Osteocyte (in vitro differentiated cells): ENCODE measurements around the gene KRTAP4-2. TPM values are rescaled to one million over a fixed set of nuclear protein-coding genes. Genes with fewer than 3 reads are reported as not detected.

ENCODE experiments used
- DNase-seq: peaks from one replicate; pipeline ENCODE4 v3.0.0; 2021; ENCODE audit warnings: mixed read lengths; ENCODE audit not compliant: unreplicated experiment; ENCODE audit errors: extremely low spot score
- H3K27ac Mint-ChIP-seq: one replicate; pipeline ENCODE4 v1.8.0; 2021; ENCODE audit warnings: mild to moderate bottlenecking, mixed read lengths; ENCODE audit not compliant: unreplicated experiment
- H3K27me3 Mint-ChIP-seq: one replicate; pipeline ENCODE4 v1.8.0; 2021; ENCODE audit warnings: mixed read lengths; ENCODE audit not compliant: unreplicated experiment
- H3K36me3 Mint-ChIP-seq: one replicate; pipeline ENCODE4 v1.8.0; 2021; ENCODE audit warnings: mixed read lengths; ENCODE audit not compliant: unreplicated experiment
- H3K4me1 Mint-ChIP-seq: one replicate; pipeline ENCODE4 v1.8.0; 2021; ENCODE audit warnings: mixed read lengths; ENCODE audit not compliant: unreplicated experiment
- H3K4me3 Mint-ChIP-seq: one replicate; pipeline ENCODE4 v1.8.0; 2021; ENCODE audit warnings: mild to moderate bottlenecking, moderate library complexity, mixed read lengths; ENCODE audit not compliant: unreplicated experiment
- H3K9me3 Mint-ChIP-seq: one replicate; pipeline ENCODE4 v1.8.0; 2021; ENCODE audit warnings: mixed read lengths; ENCODE audit not compliant: unreplicated experiment
- CTCF ChIP-seq: fragments of 200-600 bp; sonication (generic); IDR thresholded peaks from 2 replicates; pipeline ENCODE4 v1.5.0; 2021; ENCODE audit warnings: antibody characterized with exemption, mild to moderate bottlenecking, moderate library complexity
- total RNA-seq: library from RNA; stranded (reverse); gene quantifications from 2 replicates; pipeline ENCODE4 v1.2.1, GENCODE V29; 2021

The KRTAP4-2 gene
- total RNA-seq, 1 donor from 2014 or later, result not detected

DNA sequence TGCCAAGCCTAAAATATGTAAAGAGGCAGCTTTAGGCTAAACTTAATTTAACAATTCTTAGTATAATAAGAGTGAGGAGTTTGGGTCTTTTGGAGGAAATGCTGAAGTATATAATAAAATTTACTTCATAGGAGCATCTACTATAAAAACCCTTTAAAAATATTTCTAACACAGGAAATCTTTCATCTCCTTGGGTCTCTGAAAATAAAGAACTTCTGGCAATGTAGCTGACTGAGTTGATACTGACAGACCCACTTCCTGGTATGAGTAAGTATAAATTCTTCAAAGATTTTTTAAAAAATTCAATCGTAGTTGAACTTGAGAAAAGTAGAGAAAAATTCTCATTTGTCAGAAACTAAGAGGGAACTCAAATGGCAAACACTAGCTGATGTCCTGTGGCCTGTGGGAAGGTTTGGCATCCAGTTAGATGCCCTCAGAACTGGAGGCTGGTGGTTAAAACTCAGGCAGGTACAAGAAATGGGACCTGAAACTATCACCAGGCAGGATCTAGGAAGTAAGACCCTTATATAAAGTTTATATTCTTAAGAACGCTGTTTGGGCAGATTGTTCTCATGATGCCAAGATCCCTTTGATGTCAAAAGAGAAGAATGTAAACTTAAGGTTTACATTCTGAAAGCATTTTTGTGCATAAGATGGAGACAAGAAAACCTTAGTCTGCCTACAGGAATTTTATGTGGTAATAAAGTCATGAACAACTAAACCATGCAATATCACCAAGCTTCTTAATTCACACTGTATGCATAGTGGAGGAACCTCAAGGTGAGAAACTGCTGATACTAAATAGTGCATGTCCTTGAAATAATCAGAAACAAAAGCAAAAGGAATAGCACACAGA is 43.9 kb downstream of the KRTAP4-2 start:
- no peak for DNase-seq
- Mint-ChIP-seq H3K9me3 (peaks cover 14% of the 10 kb centered on the region), H3K36me3 (peaks cover 5% of the 10 kb centered on the region), H3K27me3 (no peaks in the 10 kb centered on the region), H3K27ac (no peak overlapping the region), H3K4me3 (no peak overlapping the region), H3K4me1 (peaks cover 7% of the 10 kb centered on the region)
- no peak for TF ChIP-seq CTCF

DNA sequence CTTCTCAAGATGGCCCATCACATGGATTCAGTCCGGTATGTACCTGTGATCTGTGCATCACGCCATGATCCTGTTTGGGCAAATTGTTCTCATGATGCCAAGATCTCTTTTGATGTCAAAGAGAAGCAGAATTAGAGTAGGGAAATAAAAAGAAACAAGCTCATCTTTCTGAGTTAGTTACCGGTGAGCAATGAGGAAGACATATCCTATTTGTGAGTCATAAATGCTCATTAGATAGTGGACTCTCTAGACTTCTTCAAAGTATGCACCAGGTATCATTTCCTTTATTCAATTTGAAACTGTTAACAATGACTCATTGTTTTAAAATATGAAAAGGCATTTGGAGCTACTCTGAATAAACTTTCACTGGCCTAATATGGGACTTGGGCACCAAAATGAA is 46.0 kb downstream of the KRTAP4-2 start:
- H3K27me3 Mint-ChIP-seq, result no peaks in the 10 kb centered on the region
- no peak overlapping the region for H3K27ac Mint-ChIP-seq
- H3K4me1 Mint-ChIP-seq, result peaks cover 7% of the 10 kb centered on the region

More for the DNA sequence above, 46.0 kb downstream of the KRTAP4-2 start:
- no peak for DNase-seq
- TF ChIP-seq CTCF, result no peak
- peaks cover 10% of the 10 kb centered on the region for H3K9me3 Mint-ChIP-seq
- no peaks in the 10 kb centered on the region for H3K36me3 Mint-ChIP-seq
- no peak overlapping the region for H3K4me3 Mint-ChIP-seq

Other genes starting within 250 kb of the KRTAP4-2 start
- gene KRT23, start 240.6 kb downstream of the KRTAP4-2 start, total RNA-seq, result not detected in 2 replicates
- gene KRT39, start 211.3 kb downstream of the KRTAP4-2 start, total RNA-seq, result not detected in 2 replicates
- gene KRT40, start 193.9 kb downstream of the KRTAP4-2 start, total RNA-seq, result not detected in 2 replicates
- gene KRTAP3-3, start 184.1 kb downstream of the KRTAP4-2 start, total RNA-seq, result not detected in 2 replicates
- gene KRTAP3-2, start 178.3 kb downstream of the KRTAP4-2 start, total RNA-seq, result not detected in 2 replicates
- not detected in 2 replicates for gene KRTAP3-1, start 169.1 kb downstream of the KRTAP4-2 start, total RNA-seq
- not detected in 2 replicates for gene KRTAP1-5, start 151.0 kb downstream of the KRTAP4-2 start, total RNA-seq
- not detected in 2 replicates for gene KRTAP1-4, start 148.0 kb downstream of the KRTAP4-2 start, total RNA-seq
- not detected in 2 replicates for gene KRTAP1-3, start 143.3 kb downstream of the KRTAP4-2 start, total RNA-seq
- gene KRTAP1-1, start 136.8 kb downstream of the KRTAP4-2 start, total RNA-seq, result not detected in 2 replicates
- gene KRTAP2-1, start 130.9 kb downstream of the KRTAP4-2 start, total RNA-seq, result not detected in 2 replicates
- not detected in 2 replicates for gene KRTAP2-2, start 123.0 kb downstream of the KRTAP4-2 start, total RNA-seq
- gene KRTAP2-3, start 118.1 kb downstream of the KRTAP4-2 start, total RNA-seq, result not detected in 2 replicates
- not detected in 2 replicates for gene KRTAP2-4, start 112.3 kb downstream of the KRTAP4-2 start, total RNA-seq
- not detected in 2 replicates for gene KRTAP4-7, start 94.1 kb downstream of the KRTAP4-2 start, total RNA-seq
- not detected in 2 replicates for gene KRTAP4-8, start 80.1 kb downstream of the KRTAP4-2 start, total RNA-seq
- not detected in 2 replicates for gene KRTAP4-16, start 76.0 kb downstream of the KRTAP4-2 start, total RNA-seq
- not detected in 2 replicates for gene KRTAP4-9, start 72.8 kb downstream of the KRTAP4-2 start, total RNA-seq
- gene KRTAP4-11, start 59.8 kb downstream of the KRTAP4-2 start, total RNA-seq, result not detected in 2 replicates
- not detected in 2 replicates for gene KRTAP4-12, start 54.0 kb downstream of the KRTAP4-2 start, total RNA-seq
- gene KRTAP4-6, start 37.7 kb downstream of the KRTAP4-2 start, total RNA-seq, result not detected in 2 replicates
- gene KRTAP4-5, start 28.4 kb downstream of the KRTAP4-2 start, total RNA-seq, result not detected in 2 replicates
- not detected in 2 replicates for gene KRTAP4-4, start 17.5 kb downstream of the KRTAP4-2 start, total RNA-seq
- not detected in 2 replicates for gene KRTAP4-3, start 10.0 kb downstream of the KRTAP4-2 start, total RNA-seq
- not detected in 2 replicates for gene KRTAP4-1, start 6.7 kb upstream of the KRTAP4-2 start, total RNA-seq
- gene KRTAP9-1, start 11.7 kb upstream of the KRTAP4-2 start, total RNA-seq, result not detected in 2 replicates
- not detected in 2 replicates for gene KRTAP9-2, start 48.4 kb upstream of the KRTAP4-2 start, total RNA-seq
- gene KRTAP9-3, start 54.2 kb upstream of the KRTAP4-2 start, total RNA-seq, result not detected in 2 replicates
- not detected in 2 replicates for gene KRTAP9-8, start 59.8 kb upstream of the KRTAP4-2 start, total RNA-seq
- gene KRTAP9-4, start 71.5 kb upstream of the KRTAP4-2 start, total RNA-seq, result not detected in 2 replicates
- gene KRTAP9-9, start 77.2 kb upstream of the KRTAP4-2 start, total RNA-seq, result not detected in 2 replicates
- gene KRTAP9-6, start 87.2 kb upstream of the KRTAP4-2 start, total RNA-seq, result not detected in 2 replicates
- gene KRTAP9-7, start 97.5 kb upstream of the KRTAP4-2 start, total RNA-seq, result not detected in 2 replicates
- not detected in 2 replicates for gene KRTAP29-1, start 124.6 kb upstream of the KRTAP4-2 start, total RNA-seq
- not detected in 2 replicates for gene KRTAP16-1, start 131.1 kb upstream of the KRTAP4-2 start, total RNA-seq
- not detected in 2 replicates for gene KRTAP17-1, start 137.5 kb upstream of the KRTAP4-2 start, total RNA-seq
- not detected in 2 replicates for gene KRT33A, start 172.6 kb upstream of the KRTAP4-2 start, total RNA-seq
- gene KRT33B, start 191.6 kb upstream of the KRTAP4-2 start, total RNA-seq, result not detected in 2 replicates
- not detected in 2 replicates for gene KRT34, start 204.1 kb upstream of the KRTAP4-2 start, total RNA-seq
- not detected in 2 replicates for gene KRT31, start 219.4 kb upstream of the KRTAP4-2 start, total RNA-seq
- gene KRT37, start 246.4 kb upstream of the KRTAP4-2 start, total RNA-seq, result not detected in 2 replicates